BLaER1 (cell line): ENCODE data around the gene C12orf56.
"Not testable (repeated sequence)": the region's sequence is repeated elsewhere in the genome, so short reads cannot be mapped to it uniquely, and the experiment has no call there.

Experiments used
- H3K27ac ChIP-seq: shearing (Covaris generic); formaldehyde crosslinking; 2 replicates; pipeline ENCODE4 v1.8.1; 2022
- H3K27me3 ChIP-seq: shearing (Covaris generic); formaldehyde crosslinking; 2 replicates; pipeline ENCODE4 v1.8.1; 2022
- H3K36me3 ChIP-seq: shearing (Covaris generic); formaldehyde crosslinking; 2 replicates; pipeline ENCODE4 v1.8.1; 2022
- H3K4me1 ChIP-seq: shearing (Covaris generic); formaldehyde crosslinking; 2 replicates; pipeline ENCODE4 v1.8.1; 2022
- H3K4me2 ChIP-seq: shearing (Covaris generic); formaldehyde crosslinking; 2 replicates; pipeline ENCODE4 v1.8.1; 2022
- H3K4me3 ChIP-seq: shearing (Covaris generic); formaldehyde crosslinking; 2 replicates; pipeline ENCODE4 v1.8.1; 2022
- H3K9ac ChIP-seq: shearing (Covaris generic); formaldehyde crosslinking; 2 replicates; pipeline ENCODE4 v1.8.1; 2022
- H3K9me3 ChIP-seq: shearing (Covaris generic); formaldehyde crosslinking; 2 replicates; pipeline ENCODE4 v1.8.1; 2022
- H4K20me1 ChIP-seq: shearing (Covaris generic); formaldehyde crosslinking; 2 replicates; pipeline ENCODE4 v1.8.1; 2022
- Cebpa-rat ChIP-seq: shearing (Covaris generic); IDR thresholded peaks from 2 replicates; pipeline ENCODE4 v1.8.1; 2022

Gene C12orf56

DNA sequence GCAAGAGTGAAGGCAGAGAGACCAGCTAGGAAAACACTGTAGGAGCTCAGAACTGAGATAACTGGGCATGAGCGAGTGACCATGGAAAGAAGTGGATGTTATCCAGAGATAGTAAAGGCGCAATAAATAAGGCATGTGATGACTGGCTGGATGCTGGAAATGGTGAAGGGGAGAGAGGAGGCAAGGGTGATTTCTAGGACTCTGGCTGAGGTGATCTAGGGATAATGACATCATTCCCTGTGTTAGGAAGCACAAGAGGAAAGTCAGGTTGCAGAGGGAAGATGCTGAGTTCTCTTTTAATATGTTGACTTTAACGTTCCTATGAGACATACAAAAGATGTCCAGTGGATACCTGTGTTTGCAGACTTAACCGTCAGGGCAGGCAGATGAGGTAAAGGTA, 78.7 kb downstream of the C12orf56 start:
- H3K9me3 ChIP-seq, result no peaks in the 10 kb centered on the region
- no peak overlapping the region for H3K4me2 ChIP-seq
- no peaks in the 10 kb centered on the region for H3K4me1 ChIP-seq
- no peaks in the 10 kb centered on the region for H4K20me1 ChIP-seq
- no peaks in the 10 kb centered on the region for H3K27me3 ChIP-seq
- TF ChIP-seq Cebpa-rat, result no peak
- no peak overlapping the region for H3K4me3 ChIP-seq
- H3K36me3 ChIP-seq, result no peaks in the 10 kb centered on the region
- H3K9ac ChIP-seq, result no peak overlapping the region
- no peak overlapping the region for H3K27ac ChIP-seq

DNA sequence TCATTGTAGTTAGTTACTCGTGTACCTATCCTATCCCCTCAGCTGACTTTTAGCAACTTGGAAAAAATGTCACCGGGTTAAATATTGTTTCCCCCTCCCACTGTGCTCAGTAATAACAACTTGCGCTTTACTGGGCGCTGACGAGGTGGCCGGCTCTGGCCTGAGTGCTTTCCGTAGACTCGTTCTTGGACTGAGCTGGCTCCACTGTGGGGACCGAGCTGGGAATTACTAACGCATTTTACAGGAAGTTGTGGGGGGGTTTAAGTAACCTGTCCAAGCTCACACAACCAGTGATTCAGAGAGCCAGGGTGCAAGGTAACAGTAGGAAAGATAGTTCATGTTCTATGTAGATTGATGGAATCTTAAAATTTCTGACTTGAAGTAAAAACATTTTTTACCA, 86.0 kb downstream of the C12orf56 start:
- no peak overlapping the region for H3K4me2 ChIP-seq
- H3K9ac ChIP-seq, result no peak overlapping the region
- no peaks in the 10 kb centered on the region for H3K36me3 ChIP-seq
- H3K27me3 ChIP-seq, result no peaks in the 10 kb centered on the region
- no peaks in the 10 kb centered on the region for H4K20me1 ChIP-seq
- H3K9me3 ChIP-seq, result peaks cover 8% of the 10 kb centered on the region; the same call in 1 of the 2 replicates
- no peak overlapping the region for H3K27ac ChIP-seq
- TF ChIP-seq Cebpa-rat, result no peak
- H3K4me3 ChIP-seq, result no peak overlapping the region
- no peaks in the 10 kb centered on the region for H3K4me1 ChIP-seq

DNA sequence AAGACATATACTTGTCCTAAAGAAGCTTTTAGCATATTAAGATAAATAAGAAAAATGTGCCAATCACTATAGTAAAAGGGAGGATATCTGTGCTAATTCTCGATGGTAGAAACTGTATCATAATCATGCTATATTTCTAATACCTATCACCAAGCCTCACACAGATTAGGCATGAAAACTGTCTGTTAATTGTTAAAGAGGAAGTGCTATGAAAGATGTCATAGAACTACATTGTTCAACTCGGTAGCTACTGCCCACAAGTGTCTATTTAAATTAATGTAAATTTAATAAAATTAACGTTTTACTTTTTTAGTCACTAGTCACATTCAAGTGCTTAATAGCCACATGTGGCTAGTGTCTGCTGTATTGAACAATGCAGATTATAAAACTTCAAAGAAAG, 90.9 kb downstream of the C12orf56 start:
- Histone ChIP-seq H3K4me2 (no peak overlapping the region), H4K20me1 (no peaks in the 10 kb centered on the region), H3K4me1 (0 out of 2 replicates have a peak, but pooled peaks cover 4% of the 10 kb centered on the region), H3K27ac (no peak overlapping the region), H3K9ac (no peak overlapping the region), H3K36me3 (no peaks in the 10 kb centered on the region), H3K4me3 (no peak overlapping the region), H3K27me3 (no peaks in the 10 kb centered on the region), H3K9me3 (peaks cover 8% of the 10 kb centered on the region; the same call in 1 of the 2 replicates)
- no peak for TF ChIP-seq Cebpa-rat

DNA sequence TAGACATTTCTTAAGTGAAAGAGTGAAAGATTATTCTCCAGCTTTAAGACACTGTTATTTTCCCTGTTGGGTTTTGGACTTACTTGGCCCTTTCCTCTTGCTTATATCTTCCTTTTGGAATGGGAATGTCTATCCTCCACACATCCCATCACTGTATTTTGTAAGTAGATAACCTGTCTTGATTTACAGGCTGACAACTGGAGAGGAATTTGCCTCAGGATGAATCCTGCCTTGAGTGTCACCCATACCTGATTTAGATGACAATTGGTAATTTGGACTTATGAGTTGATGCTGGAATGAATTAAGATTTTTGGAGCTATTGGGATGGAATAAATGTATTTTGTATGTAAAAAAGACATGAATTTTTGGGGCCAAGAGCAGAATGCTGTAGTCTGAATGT, 94.3 kb downstream of the C12orf56 start:
- H3K9ac ChIP-seq, result no peak overlapping the region
- no peak overlapping the region for H3K4me3 ChIP-seq
- TF ChIP-seq Cebpa-rat, result no peak
- peaks cover 8% of the 10 kb centered on the region; the same call in 1 of the 2 replicates for H3K9me3 ChIP-seq
- no peak overlapping the region for H3K27ac ChIP-seq
- H3K36me3 ChIP-seq, result no peaks in the 10 kb centered on the region
- no peaks in the 10 kb centered on the region for H4K20me1 ChIP-seq
- no peak overlapping the region for H3K4me2 ChIP-seq
- 0 out of 2 replicates have a peak, but pooled peaks cover 5% of the 10 kb centered on the region for H3K4me1 ChIP-seq
- H3K27me3 ChIP-seq, result no peaks in the 10 kb centered on the region

DNA sequence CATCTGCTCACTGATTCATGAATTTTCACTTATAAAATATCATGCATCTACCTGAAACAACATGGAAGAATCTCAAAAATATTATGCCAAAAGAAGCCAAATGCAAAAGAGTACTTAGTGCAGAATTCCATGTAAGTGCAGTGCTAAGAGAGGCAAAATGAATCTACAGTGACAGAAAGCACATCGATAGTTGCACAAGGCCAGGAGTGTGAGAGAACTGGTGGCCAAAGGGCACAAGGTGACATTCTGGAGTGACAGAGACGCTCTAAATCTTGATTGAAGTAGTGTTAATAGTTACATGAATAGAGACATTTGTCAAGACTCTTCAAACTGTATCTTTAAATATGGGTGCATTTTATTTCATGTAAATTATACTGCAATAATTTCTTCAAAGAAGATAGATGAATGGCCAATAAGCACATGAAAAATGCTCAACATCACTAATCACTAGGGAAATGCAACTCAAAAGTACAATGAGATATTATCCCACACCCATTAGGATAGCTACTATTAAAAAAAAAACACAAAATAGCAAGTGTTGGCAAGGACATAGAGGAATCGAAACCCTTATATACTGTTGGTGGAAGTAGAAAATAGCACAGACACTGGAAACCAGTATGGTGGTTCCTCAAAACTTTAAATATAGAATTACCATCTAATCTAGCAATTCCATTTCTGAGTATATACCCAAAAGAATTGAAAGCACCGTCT, 96.7 kb downstream of the C12orf56 start:
- TF ChIP-seq Cebpa-rat, result no peak
- Histone ChIP-seq H3K9me3 (no peaks in the 10 kb centered on the region), H3K27ac (no peak overlapping the region), H3K4me3 (no peak overlapping the region), H3K9ac (no peak overlapping the region), H3K27me3 (no peaks in the 10 kb centered on the region), H4K20me1 (no peaks in the 10 kb centered on the region), H3K4me2 (no peak overlapping the region), H3K36me3 (no peaks in the 10 kb centered on the region), H3K4me1 (0 out of 2 replicates have a peak, but pooled peaks cover 5% of the 10 kb centered on the region)

DNA sequence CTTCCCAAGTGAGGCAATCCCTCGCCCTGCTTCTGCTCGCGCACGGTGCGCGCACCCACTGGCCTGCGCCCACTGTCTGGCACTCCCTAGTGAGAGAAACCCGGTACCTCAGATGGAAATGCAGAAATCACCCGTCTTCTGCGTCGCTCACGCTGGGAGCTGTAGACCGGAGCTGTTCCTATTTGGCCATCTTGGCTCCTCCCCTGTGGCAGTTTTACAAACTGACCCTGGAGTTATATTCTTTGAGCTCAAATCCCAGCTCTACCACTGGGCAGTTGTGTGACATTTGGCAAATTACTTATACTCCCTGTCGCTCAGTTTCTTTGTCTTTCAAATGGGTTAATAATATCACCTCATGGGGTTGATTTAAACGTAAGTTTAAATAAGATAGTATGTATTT, 97.4 kb downstream of the C12orf56 start:
- not testable (repeated sequence) for H3K27me3 ChIP-seq, H3K4me2 ChIP-seq, H3K4me1 ChIP-seq, H3K36me3 ChIP-seq, H3K9me3 ChIP-seq, H3K9ac ChIP-seq, H3K4me3 ChIP-seq, H3K27ac ChIP-seq, H4K20me1 ChIP-seq

DNA sequence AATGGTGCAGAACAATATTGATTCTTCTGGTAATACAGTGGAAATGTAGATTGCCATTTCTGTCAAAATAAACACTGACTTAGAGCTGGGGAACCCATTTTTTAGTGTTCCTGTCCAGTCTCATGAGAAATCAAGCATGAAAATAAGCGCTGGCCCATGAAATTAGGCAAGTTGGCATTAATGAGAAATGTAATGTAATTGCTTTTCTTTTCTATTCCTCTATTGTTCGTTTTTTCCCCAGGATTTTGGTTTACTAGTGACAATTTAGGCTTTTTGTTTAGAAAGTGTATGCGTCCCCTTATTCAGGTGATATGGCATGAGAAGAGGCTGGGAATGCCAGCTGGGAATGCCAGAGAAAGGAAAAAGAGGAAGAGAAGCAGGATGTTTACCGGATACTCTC, 104.0 kb downstream of the C12orf56 start:
- Histone ChIP-seq H4K20me1 (no peaks in the 10 kb centered on the region), H3K27me3 (no peaks in the 10 kb centered on the region), H3K27ac (no peak overlapping the region), H3K4me1 (no peaks in the 10 kb centered on the region), H3K36me3 (no peaks in the 10 kb centered on the region), H3K4me2 (no peak overlapping the region), H3K4me3 (no peak overlapping the region), H3K9me3 (no peaks in the 10 kb centered on the region), H3K9ac (no peak overlapping the region)
- no peak for TF ChIP-seq Cebpa-rat

DNA sequence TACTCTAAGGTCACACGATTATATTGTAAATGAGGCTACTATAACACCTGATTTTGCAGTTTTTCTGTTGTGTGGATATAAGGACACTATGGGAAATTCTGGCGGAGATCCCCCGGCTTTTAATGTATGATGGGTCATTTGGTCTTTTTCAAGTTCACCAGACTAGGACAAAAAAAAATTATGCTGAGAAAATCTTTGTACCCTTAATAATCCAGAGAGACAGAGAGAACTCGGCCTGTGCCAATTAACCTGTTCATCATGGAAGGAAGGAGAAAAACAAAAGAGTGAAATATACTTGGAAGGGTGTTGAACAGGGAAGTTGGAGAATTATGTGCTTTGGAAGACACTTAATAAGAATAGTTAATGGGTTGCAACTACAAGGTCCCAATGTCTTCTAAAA, 106.3 kb downstream of the C12orf56 start:
- Histone ChIP-seq H3K9me3 (no peaks in the 10 kb centered on the region), H4K20me1 (no peaks in the 10 kb centered on the region), H3K27ac (no peak overlapping the region), H3K36me3 (no peaks in the 10 kb centered on the region), H3K27me3 (no peaks in the 10 kb centered on the region), H3K4me1 (no peaks in the 10 kb centered on the region), H3K9ac (no peak overlapping the region), H3K4me2 (no peak overlapping the region), H3K4me3 (no peak overlapping the region)
- TF ChIP-seq Cebpa-rat, result no peak

DNA sequence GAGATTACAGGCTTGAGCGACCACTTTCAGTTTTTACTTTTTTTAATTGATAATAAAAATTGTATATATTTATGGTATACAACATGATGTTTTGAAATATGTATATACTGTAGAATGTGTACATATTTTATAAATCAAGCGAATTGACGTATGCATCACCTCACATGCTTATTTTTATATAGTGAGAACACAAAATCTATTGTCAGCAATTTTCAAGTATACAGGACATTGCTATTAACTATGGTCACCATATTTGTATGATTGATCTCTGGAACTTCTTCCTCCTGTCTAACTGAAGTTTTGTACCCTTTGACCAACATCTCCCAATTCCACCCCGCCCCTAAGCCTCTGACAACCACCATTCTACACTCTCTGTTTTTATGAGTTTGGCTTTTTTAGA, 112.1 kb downstream of the C12orf56 start:
- H4K20me1 ChIP-seq, result no peaks in the 10 kb centered on the region
- no peaks in the 10 kb centered on the region for H3K4me1 ChIP-seq
- no peak overlapping the region for H3K9ac ChIP-seq
- no peak overlapping the region for H3K4me2 ChIP-seq
- H3K4me3 ChIP-seq, result no peak overlapping the region
- H3K27ac ChIP-seq, result no peak overlapping the region
- TF ChIP-seq Cebpa-rat, result no peak
- H3K27me3 ChIP-seq, result no peaks in the 10 kb centered on the region
- H3K9me3 ChIP-seq, result no peaks in the 10 kb centered on the region
- no peaks in the 10 kb centered on the region for H3K36me3 ChIP-seq

DNA sequence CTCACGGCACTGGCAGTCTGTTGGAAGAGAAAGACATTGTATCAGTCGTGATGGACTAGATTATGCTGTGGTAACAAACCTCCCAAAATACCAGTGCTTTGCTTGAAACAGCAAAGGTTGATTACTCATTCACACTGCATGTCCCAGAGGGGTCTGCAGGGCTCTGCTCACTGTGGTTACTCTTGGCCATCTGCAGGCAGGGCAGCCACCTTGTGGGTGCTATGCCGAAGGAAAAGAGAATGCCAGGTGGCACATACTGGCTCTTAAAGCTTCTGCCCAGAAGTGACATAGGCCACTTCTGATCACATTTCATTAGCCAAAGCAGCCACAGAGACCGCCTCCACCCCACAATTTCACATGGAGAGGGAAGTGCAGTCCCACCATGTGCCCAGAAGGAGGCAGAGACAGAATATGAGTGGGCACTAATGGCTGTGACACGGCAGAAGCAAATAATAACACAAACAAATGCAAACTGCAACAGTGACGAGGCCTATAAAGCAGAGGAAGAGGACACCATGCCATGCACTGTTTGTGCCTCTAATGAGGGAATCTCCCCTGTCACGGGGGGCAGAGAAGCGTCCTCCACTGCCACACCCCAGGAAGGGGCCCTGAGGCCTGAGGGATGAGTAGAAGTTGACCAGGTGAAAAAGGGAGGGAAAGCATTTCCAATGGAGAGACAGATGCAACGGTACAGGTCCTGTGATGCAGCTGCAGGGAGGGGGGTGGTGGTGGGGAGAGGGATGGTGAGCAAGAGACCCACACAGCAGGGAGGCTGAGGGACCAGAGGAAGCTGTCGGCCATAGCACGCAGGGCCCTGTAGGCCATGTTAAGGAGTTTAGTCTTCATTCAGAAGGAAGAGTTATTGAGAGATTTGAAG, 116.8 kb downstream of the C12orf56 start:
- Histone ChIP-seq H3K27me3 (no peaks in the 10 kb centered on the region), H3K9me3 (no peaks in the 10 kb centered on the region), H3K4me3 (no peak overlapping the region), H3K4me1 (no peaks in the 10 kb centered on the region), H3K4me2 (no peak overlapping the region), H3K27ac (no peak overlapping the region), H4K20me1 (no peaks in the 10 kb centered on the region), H3K36me3 (no peaks in the 10 kb centered on the region), H3K9ac (no peak overlapping the region)
- no peak for TF ChIP-seq Cebpa-rat
